HG03354 (cell line): ENCODE results near the gene AKIRIN1.
A peak's percentile ranks its signal among the peaks of the same experiment; 100 is the strongest.
"Not testable (repeated sequence)": the region's sequence is repeated elsewhere in the genome, so short reads cannot be mapped to it uniquely, and the experiment has no call there.

ENCODE experiments used
- ATAC-seq: cut with Tn5 transposase; IDR thresholded peaks from one replicate; pipeline ENCODE4 v1.9.1; 2021; ENCODE audit warnings: mild to moderate bottlenecking; ENCODE audit not compliant: unreplicated experiment, poor library complexity, severe bottlenecking

The AKIRIN1 gene

GRCh38 chr1:39034114-39034654, 43.1 kb downstream of the AKIRIN1 start:
- no peak for ATAC-seq

GRCh38 chr1:39036678-39037077, 45.6 kb downstream of the AKIRIN1 start:
- ATAC-seq = no peak

- no peak for ATAC-seq
Measured at GRCh38 chr1:39043513-39043912, 52.4 kb downstream of the AKIRIN1 start.

GRCh38 chr1:39044762-39045161, 53.7 kb downstream of the AKIRIN1 start:
- ATAC-seq = no peak

GRCh38 chr1:39045231-39045630, 54.2 kb downstream of the AKIRIN1 start:
- no peak for ATAC-seq

- ATAC-seq = no peak
Measured at GRCh38 chr1:39046613-39047210, 55.6 kb downstream of the AKIRIN1 start.

GRCh38 chr1:39047374-39048229, 56.5 kb downstream of the AKIRIN1 start:
- ATAC-seq = peak; percentile 42

- ATAC-seq = no peak
Measured at GRCh38 chr1:39048745-39049370, 57.8 kb downstream of the AKIRIN1 start.

- ATAC-seq = no peak
Measured at GRCh38 chr1:39050001-39050400, 58.9 kb downstream of the AKIRIN1 start.

- ATAC-seq = not testable (repeated sequence)
Measured at GRCh38 chr1:39051193-39051850, 60.2 kb downstream of the AKIRIN1 start.

- ATAC-seq = no peak
Measured at GRCh38 chr1:39051956-39052355, 60.9 kb downstream of the AKIRIN1 start.

- not testable (repeated sequence) for ATAC-seq
Measured at GRCh38 chr1:39055213-39055710, 64.2 kb downstream of the AKIRIN1 start.
